CD8-positive, alpha-beta memory T cell (primary cell): ENCODE results near the gene NANOS1. TPM values are rescaled to one million over a fixed set of nuclear protein-coding genes. Genes with fewer than 3 reads are reported as not detected.

Experiments
- CTCF ChIA-PET: fragments of 350-600 bp; sonication (Branson Sonifier 250); formaldehyde crosslinking; loops from one replicate; lab custom pipeline; 2021; ENCODE audit warnings: antibody characterized with exemption; lab: Charles Lee
- POLR2A ChIA-PET: fragments of 350-600 bp; sonication (Branson Sonifier 250); formaldehyde crosslinking; loops from one replicate; lab custom pipeline; 2021; ENCODE audit warnings: antibody characterized with exemption; lab: Charles Lee
- DNase-seq, 5 donors: peaks; one replicate each; pipeline versions ENCODE4 v3.0.0 to v3.0.0-alpha.2; 2020 to 2022; ENCODE audit warnings: mixed read lengths in 1 of 5
- H3K27ac ChIP-seq: one replicate; pipeline ENCODE4 v1.7.0; 2013; ENCODE audit warnings: low read depth, mild to moderate bottlenecking, low read length, moderate library complexity
- H3K27me3 ChIP-seq: 2 replicates; pipeline ENCODE4 v1.7.0; 2013; ENCODE audit warnings: low read length, mild to moderate bottlenecking; ENCODE audit not compliant: insufficient read depth, poor library complexity, severe bottlenecking
- H3K36me3 ChIP-seq: 2 replicates; pipeline ENCODE4 v1.7.0; 2013; ENCODE audit warnings: mild to moderate bottlenecking, low read length, moderate library complexity; ENCODE audit not compliant: insufficient read depth
- H3K4me1 ChIP-seq: 2 replicates; pipeline ENCODE4 v1.7.0; 2013; ENCODE audit warnings: mild to moderate bottlenecking, low read length, moderate library complexity; ENCODE audit not compliant: insufficient read depth
- H3K4me3 ChIP-seq: 2 replicates; pipeline ENCODE4 v1.7.0; 2013; ENCODE audit warnings: mild to moderate bottlenecking, low read length
- H3K9me3 ChIP-seq: 2 replicates; pipeline ENCODE4 v1.7.0; 2013; ENCODE audit warnings: mild to moderate bottlenecking, low read length
- H3K27ac Mint-ChIP-seq, 8 donors: one replicate each; pipeline ENCODE4 v1.8.0; 2020 to 2021; ENCODE audit warnings: mixed read lengths in 8 of 8, mild to moderate bottlenecking in 6 of 8, inconsistent platforms in 3 of 8, moderate library complexity in 3 of 8
- H3K27me3 Mint-ChIP-seq, 2 donors: one replicate each; pipeline ENCODE4 v1.8.0; 2020 to 2021; ENCODE audit warnings: mixed read lengths in 2 of 2, mild to moderate bottlenecking in 1 of 2, moderate library complexity in 1 of 2
- H3K36me3 Mint-ChIP-seq, 3 donors: one replicate each; pipeline ENCODE4 v1.8.0; 2020 to 2021; ENCODE audit warnings: mixed read lengths in 3 of 3, inconsistent platforms in 1 of 3, mild to moderate bottlenecking in 1 of 3
- H3K4me1 Mint-ChIP-seq, 3 donors: one replicate each; pipeline ENCODE4 v1.8.0; 2020 to 2021; ENCODE audit warnings: mixed read lengths in 3 of 3, inconsistent platforms in 1 of 3, mild to moderate bottlenecking in 1 of 3
- H3K4me3 Mint-ChIP-seq, 7 donors: one replicate each; pipeline ENCODE4 v1.8.0; 2020 to 2021; ENCODE audit warnings: mixed read lengths in 7 of 7, mild to moderate bottlenecking in 6 of 7, moderate library complexity in 4 of 7, inconsistent platforms in 2 of 7
- H3K9me3 Mint-ChIP-seq, 5 donors: one replicate each; pipeline ENCODE4 v1.8.0; 2020 to 2022; ENCODE audit warnings: mixed read lengths in 5 of 5, mild to moderate bottlenecking in 3 of 5, moderate library complexity in 2 of 5, inconsistent platforms in 1 of 5
- polyA plus RNA-seq: library from polyadenylated mRNA; unstranded; fragments of 300-500 nt; fragmentation: Illumina TruSeq; gene quantifications from one replicate; pipeline ENCODE4 v1.2.3, GENCODE V29; 2021
- total RNA-seq, 2 experiments: library from RNA; stranded (reverse); gene quantifications; one replicate each; pipeline ENCODE4 v1.2.3, GENCODE V29; 2021

NANOS1 gene
- total and polyA plus RNA-seq, 3 experiments from 2014 or later = 0.07 to 0.61 (median 0.22) TPM

DNA sequence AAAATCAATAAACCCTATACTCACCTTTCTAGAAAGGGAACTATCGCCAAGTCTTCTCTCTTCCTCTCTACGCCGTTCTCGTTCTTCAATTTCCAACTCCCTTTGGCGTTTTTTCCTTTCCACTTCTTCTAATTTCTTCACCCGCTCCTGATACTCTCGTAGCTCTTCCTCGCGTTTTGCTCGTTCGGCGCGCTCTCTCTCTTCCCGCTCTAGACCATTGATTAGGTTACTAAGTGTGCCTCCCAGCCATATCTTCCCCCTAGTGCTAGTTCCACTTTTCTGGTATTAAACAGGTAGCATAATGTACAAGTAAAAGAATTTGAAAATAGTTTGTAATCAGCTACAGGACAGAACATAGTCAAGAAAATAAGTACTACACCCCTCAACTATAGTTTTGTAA, 20.3 kb downstream of the NANOS1 start:
- no peaks in the 10 kb centered on the region for H3K9me3 ChIP-seq
- Mint-ChIP-seq H3K27me3 (no peaks in the 10 kb centered on the region), H3K27ac (peak overlapping the region in 3 of 8 donors; percentile 35 to 87 (median 76)), H3K36me3 (peaks cover 26 to 97% (median 34%) of the 10 kb centered on the region in 3 donors), H3K4me3 (no peak overlapping the region), H3K9me3 (no peaks in the 10 kb centered on the region), H3K4me1 (peaks cover 26 to 46% (median 43%) of the 10 kb centered on the region in 3 donors)
- ChIA-PET POLR2A (no interaction called here), CTCF (no interaction called here)
- H3K36me3 ChIP-seq = peaks cover 75% of the 10 kb centered on the region
- H3K4me1 ChIP-seq = no peaks in the 10 kb centered on the region
- H3K4me3 ChIP-seq = no peak overlapping the region
- H3K27me3 ChIP-seq = no peaks in the 10 kb centered on the region
- DNase-seq = no peak
- no peak overlapping the region for H3K27ac ChIP-seq

DNA sequence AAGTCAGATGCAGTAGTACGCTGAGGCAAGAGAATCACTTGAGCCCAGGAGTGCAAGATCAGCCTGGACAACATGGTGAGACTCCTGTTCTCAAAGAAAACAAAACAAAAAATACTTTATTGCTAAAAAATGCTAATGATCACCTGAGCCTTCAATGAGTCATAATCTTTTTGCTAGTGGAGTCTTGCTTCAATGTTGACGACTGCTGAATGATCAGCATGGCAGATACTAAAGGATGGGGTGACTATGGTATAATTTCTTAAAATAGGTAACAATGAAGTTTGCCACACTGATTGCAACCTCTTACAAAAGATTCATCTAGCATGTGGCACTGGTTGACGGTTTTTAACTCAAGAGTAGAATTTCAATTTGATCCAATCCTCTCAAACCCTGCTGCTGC, 22.3 kb downstream of the NANOS1 start:
- Histone ChIP-seq H3K27me3 (no peaks in the 10 kb centered on the region), H3K9me3 (no peaks in the 10 kb centered on the region), H3K36me3 (peaks cover 65% of the 10 kb centered on the region), H3K27ac (no peak overlapping the region), H3K4me3 (no peak overlapping the region), H3K4me1 (no peaks in the 10 kb centered on the region)
- no peaks in the 10 kb centered on the region for H3K27me3 Mint-ChIP-seq
- ChIA-PET POLR2A (no interaction called here), CTCF (no interaction called here)
- H3K4me3 Mint-ChIP-seq = no peak overlapping the region
- no peak for DNase-seq
- peak overlapping the region in 1 of 8 donors; percentile 79 for H3K27ac Mint-ChIP-seq
- H3K4me1 Mint-ChIP-seq = peaks cover 22 to 33% (median 32%) of the 10 kb centered on the region in 3 donors
- no peaks in the 10 kb centered on the region for H3K9me3 Mint-ChIP-seq
- H3K36me3 Mint-ChIP-seq = peaks cover 25 to 94% (median 28%) of the 10 kb centered on the region in 3 donors

GRCh38 chr10:119055472-119055871, 26.0 kb downstream of the NANOS1 start:
- Mint-ChIP-seq H3K27ac (no peak overlapping the region), H3K27me3 (no peaks in the 10 kb centered on the region), H3K4me3 (no peak overlapping the region), H3K9me3 (no peaks in the 10 kb centered on the region), H3K4me1 (peaks cover 16 to 27% (median 17%) of the 10 kb centered on the region in 3 donors), H3K36me3 (peaks cover 23 to 94% (median 34%) of the 10 kb centered on the region in 3 donors)
- DNase-seq = no peak
- Histone ChIP-seq H3K4me3 (no peak overlapping the region), H3K4me1 (no peaks in the 10 kb centered on the region), H3K36me3 (peaks cover 69% of the 10 kb centered on the region), H3K27me3 (no peaks in the 10 kb centered on the region), H3K9me3 (no peaks in the 10 kb centered on the region), H3K27ac (no peak overlapping the region)
- ChIA-PET CTCF (no interaction called here), POLR2A (no interaction called here)

DNA sequence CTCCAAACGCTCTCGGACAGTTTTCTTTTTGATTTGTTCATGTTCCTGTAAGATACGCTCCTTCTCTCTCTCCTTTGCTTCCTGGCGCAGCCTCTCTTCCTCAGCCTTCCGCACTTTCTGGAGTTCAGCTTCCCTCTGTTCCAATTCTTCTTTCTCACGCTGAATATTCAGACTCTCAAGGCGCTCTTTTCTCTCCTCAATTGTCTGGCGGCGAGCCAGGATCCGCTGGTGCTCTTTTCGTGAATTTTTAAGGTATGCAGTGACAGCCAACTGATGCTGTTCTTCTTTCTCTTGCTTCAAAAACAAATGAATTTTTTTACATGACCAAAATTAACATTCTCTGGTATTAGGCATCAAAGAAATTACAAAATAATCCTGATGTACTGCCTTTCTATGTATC, 28.5 kb downstream of the NANOS1 start:
- H3K4me1 Mint-ChIP-seq = peaks cover 17 to 31% (median 23%) of the 10 kb centered on the region in 3 donors
- no peaks in the 10 kb centered on the region for H3K27me3 ChIP-seq
- H3K9me3 ChIP-seq = no peaks in the 10 kb centered on the region
- H3K36me3 Mint-ChIP-seq = peaks cover 12 to 90% (median 30%) of the 10 kb centered on the region in 3 donors
- H3K27me3 Mint-ChIP-seq = no peaks in the 10 kb centered on the region
- H3K27ac ChIP-seq = no peak overlapping the region
- ChIA-PET CTCF (no interaction called here), POLR2A (no interaction called here)
- peak overlapping the region in 1 of 8 donors; percentile 77 for H3K27ac Mint-ChIP-seq
- H3K4me3 ChIP-seq = no peak overlapping the region
- DNase-seq = no peak
- H3K36me3 ChIP-seq = peaks cover 58% of the 10 kb centered on the region
- no peaks in the 10 kb centered on the region for H3K4me1 ChIP-seq
- no peak overlapping the region for H3K4me3 Mint-ChIP-seq
- no peaks in the 10 kb centered on the region for H3K9me3 Mint-ChIP-seq

- Mint-ChIP-seq H3K36me3 (peaks cover 12 to 92% (median 36%) of the 10 kb centered on the region in 3 donors), H3K4me3 (no peak overlapping the region), H3K27ac (peak overlapping the region in 1 of 8 donors; percentile 8), H3K27me3 (no peaks in the 10 kb centered on the region), H3K4me1 (peaks cover 20 to 43% (median 30%) of the 10 kb centered on the region in 3 donors), H3K9me3 (no peaks in the 10 kb centered on the region)
- CTCF ChIA-PET = no interaction called here
- peaks cover 61% of the 10 kb centered on the region for H3K36me3 ChIP-seq
- H3K4me3 ChIP-seq = no peak overlapping the region
- H3K27ac ChIP-seq = no peak overlapping the region
- H3K9me3 ChIP-seq = no peaks in the 10 kb centered on the region
- H3K27me3 ChIP-seq = no peaks in the 10 kb centered on the region
- DNase-seq = no peak
- H3K4me1 ChIP-seq = no peaks in the 10 kb centered on the region
- POLR2A ChIA-PET = no interaction called here
These were observed 30.0 kb downstream of the NANOS1 start for GRCh38 chr10:119059557-119059956.

- Mint-ChIP-seq H3K27me3 (no peaks in the 10 kb centered on the region), H3K4me1 (peaks cover 20 to 43% (median 34%) of the 10 kb centered on the region in 3 donors), H3K36me3 (peaks cover 15 to 92% (median 39%) of the 10 kb centered on the region in 3 donors), H3K27ac (no peak overlapping the region), H3K9me3 (no peaks in the 10 kb centered on the region), H3K4me3 (no peak overlapping the region)
- ChIA-PET POLR2A (no interaction called here), CTCF (no interaction called here)
- no peak for DNase-seq
- Histone ChIP-seq H3K27me3 (no peaks in the 10 kb centered on the region), H3K4me1 (no peaks in the 10 kb centered on the region), H3K27ac (no peak overlapping the region), H3K9me3 (no peaks in the 10 kb centered on the region), H3K4me3 (no peak overlapping the region), H3K36me3 (peaks cover 66% of the 10 kb centered on the region)
These were observed 30.6 kb downstream of the NANOS1 start for GRCh38 chr10:119060107-119060506.

GRCh38 chr10:119061352-119061751, 31.8 kb downstream of the NANOS1 start:
- CTCF ChIA-PET = no interaction called here
- Mint-ChIP-seq H3K9me3 (no peaks in the 10 kb centered on the region), H3K4me3 (no peak overlapping the region), H3K27me3 (no peaks in the 10 kb centered on the region), H3K4me1 (peaks cover 20 to 43% (median 39%) of the 10 kb centered on the region in 3 donors), H3K27ac (peak overlapping the region in 4 of 8 donors; percentile 28 to 78 (median 50)), H3K36me3 (peaks cover 20 to 91% (median 44%) of the 10 kb centered on the region in 3 donors)
- no peak overlapping the region for H3K4me3 ChIP-seq
- POLR2A ChIA-PET = no interaction called here
- no peaks in the 10 kb centered on the region for H3K9me3 ChIP-seq
- no peak for DNase-seq
- no peak overlapping the region for H3K27ac ChIP-seq
- no peaks in the 10 kb centered on the region for H3K27me3 ChIP-seq
- peaks cover 68% of the 10 kb centered on the region for H3K36me3 ChIP-seq
- H3K4me1 ChIP-seq = no peaks in the 10 kb centered on the region

GRCh38 chr10:119061926-119062325, 32.4 kb downstream of the NANOS1 start:
- Mint-ChIP-seq H3K9me3 (no peaks in the 10 kb centered on the region), H3K4me1 (peaks cover 24 to 43% (median 43%) of the 10 kb centered on the region in 3 donors), H3K4me3 (no peak overlapping the region), H3K27me3 (no peaks in the 10 kb centered on the region), H3K27ac (peak overlapping the region in 2 of 8 donors; percentile 27 to 52), H3K36me3 (peaks cover 16 to 90% (median 44%) of the 10 kb centered on the region in 3 donors)
- ChIA-PET CTCF (no interaction called here), POLR2A (no interaction called here)
- H3K9me3 ChIP-seq = no peaks in the 10 kb centered on the region
- no peaks in the 10 kb centered on the region for H3K27me3 ChIP-seq
- DNase-seq = no peak
- H3K36me3 ChIP-seq = peaks cover 71% of the 10 kb centered on the region
- no peak overlapping the region for H3K4me3 ChIP-seq
- H3K27ac ChIP-seq = no peak overlapping the region
- H3K4me1 ChIP-seq = no peaks in the 10 kb centered on the region
